T1000 (cell line): ENCODE results near the gene RPRD1B.
"Not testable (repeated sequence)": the region's sequence is repeated elsewhere in the genome, so short reads cannot be mapped to it uniquely, and the experiment has no call there.

ENCODE experiments used
- DNase-seq: peaks from one replicate; lab custom pipeline; 2025; ENCODE audit warnings: mixed read lengths; lab: John Stamatoyannopoulos, UW

The RPRD1B gene

GRCh38 chr20:38075161-38075998 lies 41.8 kb downstream of the RPRD1B start:
- DNase-seq: no peak

GRCh38 chr20:38076548-38076947 lies 43.0 kb downstream of the RPRD1B start:
- DNase-seq: no peak

GRCh38 chr20:38078084-38078483 lies 44.5 kb downstream of the RPRD1B start:
- DNase-seq: no peak

- DNase-seq: no peak
Observed at GRCh38 chr20:38079353-38079752, 45.8 kb downstream of the RPRD1B start.

GRCh38 chr20:38081575-38081974 lies 48.0 kb downstream of the RPRD1B start:
- DNase-seq: no peak

DNA sequence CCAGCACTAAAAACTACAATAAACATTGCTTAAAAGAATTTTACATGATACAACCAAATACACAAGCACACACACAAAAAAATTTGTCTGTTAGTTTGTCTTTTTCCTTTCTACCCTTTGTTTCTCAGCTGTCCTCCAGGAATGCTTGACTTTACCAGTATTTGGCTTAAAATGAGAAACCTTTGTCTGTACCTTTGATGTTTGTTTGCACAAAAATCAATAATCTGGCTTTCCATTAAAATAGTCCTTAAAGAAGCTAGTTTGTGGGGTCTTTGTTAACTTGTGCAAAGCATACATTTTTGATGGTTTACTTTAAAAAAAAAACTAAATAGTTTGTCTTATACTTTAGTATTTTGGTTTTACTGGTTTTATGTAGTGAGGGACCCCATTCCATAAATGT lies 49.3 kb downstream of the RPRD1B start:
- no peak for DNase-seq

DNA sequence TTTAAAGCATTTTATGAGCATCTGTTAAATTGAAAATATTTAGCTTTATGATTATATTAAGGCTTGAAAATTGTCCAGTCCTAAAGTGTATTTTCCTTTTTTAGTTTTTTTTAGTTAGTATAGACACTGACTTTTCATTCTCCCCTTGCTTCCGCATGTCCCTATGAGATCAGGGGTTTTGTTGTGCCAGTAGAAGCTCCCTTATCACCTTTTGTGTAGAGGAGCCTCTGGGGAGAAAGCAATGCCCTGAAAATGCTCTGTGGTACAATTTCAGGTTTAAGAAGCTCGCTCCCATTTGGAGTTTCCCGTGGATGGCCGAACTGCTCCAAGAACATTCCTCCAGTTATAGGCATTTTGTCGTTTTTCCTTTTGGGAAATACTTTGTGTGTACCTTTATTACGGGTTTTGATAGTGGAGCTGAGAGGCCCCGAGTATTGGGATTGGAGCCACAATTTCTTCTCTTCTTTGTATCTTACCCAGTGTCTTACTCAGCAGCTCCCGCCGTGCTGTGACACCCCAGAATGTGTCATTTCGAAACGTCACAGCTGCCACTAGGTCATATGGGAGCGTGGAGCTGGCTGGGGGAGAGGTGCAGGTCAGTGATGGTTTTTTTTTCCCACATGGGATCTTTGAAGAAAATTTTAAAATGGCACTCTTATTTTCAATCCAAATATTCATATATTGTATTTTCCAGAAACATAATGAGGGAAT lies 49.9 kb downstream of the RPRD1B start:
- DNase-seq: no peak

GRCh38 chr20:38084425-38084951 lies 50.9 kb downstream of the RPRD1B start:
- DNase-seq: no peak

- DNase-seq: no peak
Observed at GRCh38 chr20:38085026-38085425, 51.5 kb downstream of the RPRD1B start.

GRCh38 chr20:38089500-38089899 lies 56.0 kb downstream of the RPRD1B start:
- DNase-seq: no peak

DNA sequence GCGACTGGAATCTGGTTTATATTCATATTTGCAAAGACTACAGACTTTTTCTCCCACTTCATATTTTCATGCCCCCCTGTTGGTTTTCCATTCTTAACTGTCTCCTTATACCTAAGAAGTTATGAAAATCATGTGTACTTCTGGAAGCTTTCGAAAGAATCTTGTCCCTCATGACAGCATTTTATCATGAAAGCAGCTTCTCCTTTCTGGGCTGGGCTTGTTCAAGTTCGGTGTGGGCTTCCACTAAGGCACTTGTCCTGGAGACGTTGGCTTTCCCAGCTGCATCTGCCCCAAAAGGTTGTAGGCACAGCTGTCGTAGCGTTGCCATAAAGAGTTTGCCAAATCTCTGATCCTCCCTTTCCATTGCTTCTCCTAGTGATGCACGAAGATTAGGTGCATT lies 56.5 kb downstream of the RPRD1B start:
- no peak for DNase-seq

DNA sequence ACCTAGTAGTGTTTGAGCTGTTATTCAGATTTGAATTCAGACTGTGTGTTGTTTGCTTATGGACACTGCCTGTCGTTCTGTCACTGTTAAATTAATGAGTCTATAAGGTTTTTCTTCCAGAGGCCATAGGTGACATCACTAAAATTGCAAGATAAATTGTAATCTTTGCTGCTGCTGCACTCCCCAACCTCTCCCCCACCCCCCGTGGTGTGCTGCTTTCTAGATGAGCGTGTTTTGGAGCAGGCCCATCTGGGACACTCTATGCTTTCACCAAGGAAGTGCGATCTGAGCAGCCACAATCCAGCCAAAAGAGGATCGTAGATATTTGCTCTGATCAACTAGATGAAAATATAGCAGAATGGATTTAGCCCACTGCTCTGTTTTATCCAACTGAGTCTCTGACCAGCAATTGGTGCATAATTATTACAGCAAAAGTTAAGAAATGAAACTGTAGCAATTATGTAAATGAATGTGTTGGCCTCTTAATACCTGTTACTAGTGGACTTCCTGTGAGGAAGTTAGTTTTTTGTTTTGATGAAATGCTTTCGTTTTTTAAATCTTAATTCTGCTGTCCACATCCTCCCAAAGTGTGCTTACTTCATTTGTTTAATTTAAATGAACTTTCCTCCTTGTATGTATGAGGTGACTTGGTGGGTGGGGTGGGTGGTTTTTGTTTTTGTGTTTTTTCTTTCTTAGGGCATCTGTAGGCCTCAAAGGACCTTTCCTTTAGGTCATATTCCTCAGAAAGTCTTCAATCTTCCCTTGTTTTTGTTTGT lies 58.1 kb downstream of the RPRD1B start:
- no peak for DNase-seq

DNA sequence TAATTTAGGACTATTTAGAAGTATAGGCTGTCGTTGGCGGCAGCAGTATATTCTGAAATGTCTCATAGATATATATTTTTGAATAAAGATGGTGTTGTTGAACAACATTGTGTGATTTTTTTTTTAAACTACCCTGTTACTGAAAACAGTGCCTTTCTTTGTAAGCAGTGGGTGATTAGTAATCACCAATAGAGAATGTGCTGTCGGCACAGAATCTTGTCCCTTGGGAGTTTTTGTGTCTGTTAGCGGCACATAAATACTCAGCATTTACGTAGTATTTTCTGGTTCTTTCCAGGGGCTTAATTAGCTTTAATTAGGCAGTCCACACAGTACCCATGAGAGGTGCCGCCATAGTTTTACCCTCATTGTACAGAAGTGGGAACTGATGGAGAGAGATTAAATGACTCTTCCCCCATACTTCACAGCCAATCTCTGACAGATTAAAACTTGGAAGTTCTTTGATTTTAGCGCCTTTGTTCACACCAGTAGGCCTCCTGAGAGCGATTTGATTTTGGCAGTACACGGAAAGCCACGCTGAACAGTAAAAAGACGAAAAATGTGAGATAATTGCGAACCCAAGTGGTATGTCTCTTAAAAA lies 58.8 kb downstream of the RPRD1B start:
- no peak for DNase-seq

DNA sequence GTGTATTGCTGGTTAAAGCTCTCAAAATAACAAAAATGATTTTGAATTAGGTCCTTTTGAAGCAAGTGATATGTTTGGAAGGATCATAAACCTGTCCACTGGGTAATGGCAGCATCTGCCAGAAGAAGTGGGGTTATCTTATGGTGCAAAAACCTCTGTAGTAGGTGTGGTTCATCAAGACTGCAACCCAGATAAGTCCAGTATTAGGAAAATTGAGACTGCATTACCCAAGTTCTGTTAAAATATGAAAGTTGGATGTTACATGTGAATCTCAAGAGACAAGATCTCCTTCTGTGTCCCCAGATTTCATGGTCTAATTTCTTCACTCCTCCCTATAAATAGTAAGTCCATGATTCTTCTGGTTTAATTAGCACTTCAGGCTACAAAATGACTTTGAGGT lies 59.4 kb downstream of the RPRD1B start:
- no peak for DNase-seq

GRCh38 chr20:38093641-38094077 lies 60.1 kb downstream of the RPRD1B start:
- no peak for DNase-seq

- DNase-seq: peak; percentile 35
Observed at GRCh38 chr20:38094373-38094891, 60.9 kb downstream of the RPRD1B start.

DNA sequence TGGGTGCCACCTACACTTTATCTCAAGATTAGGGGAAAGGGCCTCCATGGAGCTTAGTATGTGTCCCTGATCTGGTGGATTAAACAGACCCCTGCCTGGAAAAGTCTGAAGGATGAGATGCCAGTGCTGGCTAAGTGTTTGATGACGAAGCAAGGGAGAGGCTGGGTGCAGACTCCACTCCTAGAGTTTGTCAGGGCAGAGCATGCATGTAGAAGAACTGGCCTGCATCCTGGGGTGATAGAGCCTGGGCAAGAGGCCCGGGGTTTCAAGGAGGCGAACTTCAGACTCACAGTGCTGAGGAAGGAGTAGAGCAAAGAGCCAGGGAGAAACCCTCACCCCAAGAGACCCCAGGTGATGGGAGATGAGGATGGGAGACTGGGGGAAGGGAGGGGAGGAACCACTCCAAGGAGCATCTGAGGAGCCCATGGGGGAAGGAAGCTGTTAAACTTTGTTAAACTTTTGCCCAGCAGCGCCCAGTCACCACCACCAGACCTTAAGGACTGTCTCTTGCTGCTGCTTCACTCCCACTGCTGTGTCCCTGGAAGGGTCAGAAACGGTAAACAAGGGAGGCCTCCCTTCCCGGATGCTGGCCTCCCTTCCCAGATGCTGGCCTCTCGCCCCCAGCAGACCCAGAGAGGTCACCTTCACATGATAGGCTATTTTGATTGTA lies 61.6 kb downstream of the RPRD1B start:
- DNase-seq: no peak

GRCh38 chr20:38098952-38099351 lies 65.4 kb downstream of the RPRD1B start:
- DNase-seq: no peak

DNA sequence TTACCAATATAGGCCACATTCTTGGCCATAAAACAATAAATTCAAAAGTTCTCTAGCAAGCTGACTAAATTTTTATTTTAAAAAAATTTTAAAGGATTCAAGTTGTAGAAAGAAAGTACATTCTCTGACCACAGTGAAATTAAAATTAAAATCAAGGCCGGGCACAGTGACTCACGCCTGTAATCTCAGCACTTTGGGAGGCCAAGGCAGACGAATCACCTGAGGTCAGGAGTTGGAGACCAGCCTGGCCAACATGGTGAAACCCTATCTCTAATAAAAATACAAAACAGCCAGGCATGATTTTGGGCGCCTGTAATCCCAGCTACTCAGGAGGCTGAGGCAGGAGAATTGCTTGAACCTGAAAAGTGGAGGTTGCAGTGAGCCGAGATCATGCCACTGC lies 68.7 kb downstream of the RPRD1B start:
- DNase-seq: not testable (repeated sequence)

DNA sequence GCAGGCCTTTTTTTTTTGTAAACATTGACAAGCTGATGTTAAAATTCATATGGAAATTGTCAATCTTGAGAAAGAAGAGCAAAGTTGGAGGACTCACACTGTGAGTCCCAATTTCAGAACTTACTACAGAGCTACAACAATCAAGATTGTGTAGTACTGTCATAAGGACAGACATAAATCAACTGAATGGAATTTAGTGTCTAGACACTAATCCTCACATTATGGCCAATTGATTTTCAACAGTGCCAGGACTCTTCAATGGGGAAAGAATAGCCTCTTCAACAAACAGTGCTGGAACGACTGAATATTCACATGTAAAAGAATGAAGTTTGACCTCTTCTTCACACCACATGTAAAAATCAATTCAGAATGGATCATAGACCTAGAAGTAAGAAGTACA lies 70.7 kb downstream of the RPRD1B start:
- no peak for DNase-seq

- no peak for DNase-seq
Observed at GRCh38 chr20:38106461-38106860, 72.9 kb downstream of the RPRD1B start.
